CMK (cell line): Measurements from ENCODE around the gene EFHC1.

Source experiments
- DNase-seq: peaks from one replicate; pipeline ENCODE4 v3.0.0-alpha.2; 2010; ENCODE audit warnings: low read depth

The EFHC1 gene

DNA sequence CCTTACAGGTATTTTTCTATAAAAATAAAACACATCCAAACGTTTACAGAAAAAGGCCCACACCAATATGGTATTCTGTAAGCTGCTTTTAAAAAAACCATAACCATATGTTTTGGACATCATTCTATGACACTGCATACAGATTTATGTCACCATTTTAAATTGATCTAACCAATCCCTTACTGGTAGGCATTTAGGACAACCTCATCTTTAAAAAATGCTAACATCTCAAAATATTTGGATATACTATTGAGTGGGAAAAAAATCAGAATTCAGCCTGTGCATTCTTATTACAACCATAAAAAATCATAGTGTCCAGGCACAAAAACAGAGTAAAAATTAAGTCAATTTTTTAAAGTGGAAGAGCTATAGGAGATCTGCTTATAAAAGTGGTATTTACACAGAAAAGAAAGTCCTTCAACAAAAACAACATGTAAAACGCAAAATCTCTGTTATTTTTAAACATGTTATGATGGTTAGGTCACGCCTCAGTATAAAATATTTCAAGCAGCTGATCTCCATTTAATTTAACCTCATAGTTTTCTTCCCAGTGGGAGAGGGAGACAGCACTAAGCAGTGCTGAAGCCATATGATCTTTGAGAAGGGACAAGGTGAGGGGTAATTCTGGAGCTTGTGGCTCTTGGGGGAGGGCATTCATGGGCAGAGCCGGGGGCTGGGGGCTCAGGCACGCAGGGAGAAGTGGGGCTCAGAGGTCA is 135.5 kb downstream of the EFHC1 start:
- DNase-seq, result no peak

DNA sequence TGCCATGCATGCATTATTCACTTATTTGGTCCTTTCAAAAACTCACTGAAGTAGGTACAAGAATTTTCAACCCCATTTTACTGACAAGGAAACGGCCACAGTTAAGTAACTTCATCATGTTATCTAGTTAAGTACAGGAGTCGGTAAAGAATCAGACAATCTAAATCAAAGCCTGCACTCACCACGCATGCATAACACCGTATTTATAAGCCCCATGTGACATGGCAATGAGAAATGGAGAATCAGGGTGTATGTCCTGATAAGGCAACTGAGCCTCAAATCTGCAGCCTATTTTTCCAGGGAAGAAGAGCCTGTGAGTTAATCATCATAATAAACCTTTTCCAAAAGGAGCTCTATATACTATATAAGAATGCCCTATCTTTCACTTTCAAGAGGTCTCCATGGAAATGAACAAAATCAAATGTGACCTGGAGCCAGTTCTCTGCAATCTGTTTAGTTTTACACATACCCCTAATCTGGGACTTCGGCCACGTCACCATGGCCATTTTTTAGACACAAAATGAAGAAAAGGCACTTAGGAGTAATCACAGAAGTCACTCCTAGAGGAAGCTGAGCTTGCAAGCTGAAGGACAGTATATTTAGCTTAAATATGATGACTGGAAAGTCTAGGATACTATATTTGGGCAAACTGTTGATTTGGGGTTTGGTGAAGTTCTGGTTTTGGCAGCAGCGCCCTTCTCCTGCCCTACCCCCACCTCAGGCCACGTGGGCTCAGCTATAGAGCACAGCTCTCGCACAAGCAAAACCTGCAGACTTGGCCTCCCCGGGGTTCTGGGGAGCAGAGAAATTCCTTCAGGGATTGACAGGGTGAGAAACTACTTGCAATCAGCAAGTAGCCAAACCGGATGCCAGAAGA is 137.5 kb downstream of the EFHC1 start:
- DNase-seq, result no peak

DNA sequence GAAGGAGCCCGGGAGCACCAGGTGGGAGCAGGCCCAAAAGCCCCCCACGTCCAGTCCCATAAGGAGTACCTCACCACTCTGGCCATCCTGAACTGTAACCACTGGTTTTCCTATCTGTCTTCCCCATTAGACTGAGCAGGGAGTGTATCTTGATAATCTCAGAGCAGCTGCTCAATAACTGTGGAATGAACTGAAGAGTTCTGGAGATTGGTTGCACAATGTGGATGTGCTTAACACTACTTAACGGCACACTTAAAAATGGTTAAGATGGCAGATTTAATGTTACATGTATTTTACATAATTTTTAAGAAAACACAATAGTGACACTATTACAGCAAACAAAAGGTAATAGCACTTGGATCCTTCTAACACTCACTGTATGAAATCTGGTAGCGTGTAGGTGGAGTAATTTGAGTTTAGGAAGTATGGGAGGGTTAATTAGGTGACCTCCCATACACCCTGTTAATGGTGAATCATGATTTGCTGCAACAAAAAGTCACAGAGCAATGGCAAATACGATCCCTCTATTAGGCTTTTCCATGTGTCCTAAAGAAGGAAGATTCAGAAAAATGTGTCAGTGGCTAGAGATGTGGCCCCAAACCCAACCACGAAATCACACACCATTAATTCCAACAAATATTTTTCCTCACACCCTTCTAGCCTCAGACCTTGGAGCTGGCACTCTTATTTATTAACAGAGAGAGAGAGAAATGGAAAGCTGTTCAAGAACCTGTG is 138.3 kb downstream of the EFHC1 start:
- DNase-seq, result no peak

DNA sequence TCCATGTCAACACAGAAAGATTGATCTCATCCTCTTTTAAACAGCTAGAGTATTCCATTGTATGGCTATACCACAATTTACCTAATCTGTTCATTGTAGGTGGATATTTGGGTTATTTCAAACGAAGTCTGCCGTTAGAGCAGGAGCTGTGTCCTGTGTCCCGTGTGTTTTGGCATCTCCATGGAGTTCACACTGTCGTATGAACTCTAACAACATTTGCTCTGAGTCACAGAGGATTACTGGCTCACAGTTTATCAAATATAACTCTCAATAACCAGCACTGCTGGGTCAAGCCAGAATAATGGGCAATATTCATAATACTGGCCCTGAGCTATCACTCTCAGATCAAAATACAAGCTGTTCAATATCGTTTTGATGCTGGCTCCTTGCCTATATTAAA is 140.3 kb downstream of the EFHC1 start:
- DNase-seq, result no peak

DNA sequence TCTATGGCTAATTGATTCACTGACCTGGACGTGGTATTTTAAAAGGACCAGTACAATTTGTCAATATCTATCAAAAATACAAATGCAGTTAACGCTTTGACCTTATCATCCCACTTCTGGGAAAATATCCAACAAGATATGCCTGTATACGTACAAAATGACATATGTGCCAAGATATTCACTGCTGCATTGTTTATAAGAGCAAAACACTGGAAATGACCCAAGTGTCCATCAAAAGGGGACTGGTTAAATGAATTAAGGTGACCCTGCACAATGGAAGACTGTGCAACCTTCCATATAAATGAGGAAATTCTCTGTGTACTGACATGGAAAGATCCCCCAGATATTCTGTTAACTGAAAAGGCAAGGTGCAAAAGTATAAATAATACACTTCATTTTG is 142.8 kb downstream of the EFHC1 start:
- DNase-seq, result no peak

DNA sequence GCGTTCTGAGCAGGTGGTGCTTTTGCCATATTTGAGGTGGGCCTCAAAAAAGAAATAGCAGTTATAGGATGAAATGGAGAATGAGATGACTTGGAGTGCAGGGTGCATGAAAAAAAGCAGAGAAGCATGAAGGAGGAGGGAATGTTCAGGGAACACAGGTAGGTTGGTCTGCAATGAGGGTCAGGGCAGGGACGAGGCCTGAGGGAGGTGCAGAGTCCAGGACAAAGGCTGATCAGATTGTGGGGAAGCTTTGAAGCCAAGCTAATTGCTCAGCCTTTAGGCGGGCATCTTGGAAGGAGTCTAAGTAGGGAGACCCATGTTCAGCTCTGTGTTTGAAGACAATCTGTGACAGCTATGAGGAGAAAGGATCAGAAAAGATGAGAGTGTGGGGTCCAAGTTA is 144.7 kb downstream of the EFHC1 start:
- DNase-seq, result no peak

DNA sequence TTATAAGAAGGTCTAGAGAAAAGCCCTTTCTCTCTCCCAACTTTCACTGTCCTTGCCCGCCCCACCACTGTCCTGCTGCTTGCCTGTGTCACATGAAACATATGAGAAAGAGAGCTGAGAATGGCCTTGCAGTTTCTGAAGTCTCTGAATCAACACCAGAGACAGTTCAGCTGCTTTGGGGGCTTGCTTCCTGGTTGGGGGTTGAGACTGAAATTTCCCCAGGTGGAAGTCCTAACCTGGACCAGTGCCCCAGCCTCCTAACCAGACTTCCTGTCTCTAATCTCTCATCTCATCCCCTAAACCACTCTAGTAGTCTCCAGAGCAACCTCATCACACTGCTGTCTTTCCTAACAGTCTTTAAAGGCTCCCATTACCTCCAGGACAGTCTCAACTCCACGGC is 146.1 kb downstream of the EFHC1 start:
- DNase-seq, result no peak

DNA sequence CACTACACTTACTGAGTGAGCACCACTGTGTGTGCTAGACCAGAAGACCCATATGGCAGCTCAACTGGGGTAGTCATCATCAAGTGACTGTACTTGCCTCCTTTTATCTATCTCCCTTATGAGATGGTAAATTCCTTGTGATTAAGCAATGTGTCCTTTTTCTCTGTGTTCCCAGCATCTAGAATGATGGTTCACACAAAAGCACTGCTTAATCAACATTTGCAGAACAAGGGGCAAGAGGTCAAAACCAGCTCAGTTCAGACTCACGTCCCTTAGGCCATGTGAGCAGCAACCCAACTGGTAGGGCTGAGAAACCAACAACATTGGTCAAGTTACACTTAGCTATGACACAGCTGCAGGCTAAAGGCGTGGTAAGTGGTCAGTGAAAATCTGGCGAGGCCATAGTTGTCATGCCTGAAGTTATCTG is 146.7 kb downstream of the EFHC1 start:
- DNase-seq, result no peak

DNA sequence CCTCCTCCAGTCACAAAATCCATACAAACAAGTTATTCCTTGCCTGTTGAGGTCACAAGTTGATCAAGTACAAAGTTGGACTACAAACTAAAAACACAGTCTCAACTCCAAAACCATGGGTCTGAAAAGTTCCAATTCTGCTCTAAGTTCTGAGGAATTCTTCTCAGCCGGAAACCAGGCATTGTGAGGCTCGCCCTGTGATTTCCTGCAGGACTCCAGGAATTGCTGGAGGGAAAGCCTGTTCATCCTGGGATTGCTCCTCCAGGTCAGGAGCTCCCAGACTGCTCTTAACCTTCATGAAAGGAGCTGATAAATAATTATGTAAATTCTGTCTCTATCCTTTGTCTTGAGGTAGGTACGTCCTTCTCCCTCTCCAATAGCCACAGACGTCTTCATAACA is 148.2 kb downstream of the EFHC1 start:
- no peak for DNase-seq

DNA sequence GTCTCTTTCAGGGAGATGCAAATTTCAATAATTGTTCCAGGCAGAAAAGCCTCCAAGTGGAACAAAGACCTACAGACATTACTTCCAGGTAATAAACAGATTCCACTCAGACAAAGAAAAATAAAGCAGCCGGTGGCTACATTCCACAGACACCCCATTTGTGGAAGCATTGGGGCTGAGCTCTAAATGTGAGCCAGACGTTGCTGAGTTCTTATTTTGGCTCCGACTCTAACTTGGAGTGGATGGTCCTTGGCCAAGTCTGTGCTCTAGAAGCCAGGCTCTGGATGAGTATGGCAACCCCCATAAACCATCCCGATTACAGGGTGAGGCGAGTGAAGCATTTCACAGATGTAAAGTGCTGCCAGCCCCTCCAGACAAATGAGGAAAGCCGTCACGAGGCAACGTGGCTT is 150.2 kb downstream of the EFHC1 start:
- no peak for DNase-seq

DNA sequence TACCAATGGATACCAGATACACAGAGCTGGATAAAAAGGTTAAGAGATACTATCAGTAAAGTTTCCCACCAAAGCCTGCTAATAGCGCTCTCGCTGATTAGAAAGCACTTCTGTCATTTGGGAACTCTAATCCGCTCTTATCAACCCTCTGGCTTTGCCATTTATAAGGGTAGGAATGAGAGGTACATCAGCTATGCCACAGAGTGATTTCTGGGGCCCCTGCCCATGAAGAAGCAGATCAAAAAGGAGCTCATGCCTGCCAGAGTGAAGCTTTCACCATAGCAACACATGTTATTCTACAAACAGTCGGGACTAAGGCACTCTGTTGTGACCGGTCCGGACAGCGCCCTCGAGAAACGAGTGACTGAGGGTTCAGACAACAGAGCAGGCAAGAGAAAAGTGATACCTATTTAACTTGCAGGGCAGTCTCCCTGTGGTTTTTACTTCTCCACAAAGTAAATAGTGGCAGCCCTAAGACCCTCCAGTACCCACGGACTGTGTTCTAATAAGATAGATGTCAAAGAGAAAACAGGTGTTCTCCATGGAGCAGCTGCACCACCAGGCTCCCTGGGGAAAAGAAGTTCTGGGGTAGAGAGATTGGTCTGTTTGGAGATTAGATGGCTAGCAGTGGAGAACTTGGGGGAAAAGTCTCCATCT is 151.1 kb downstream of the EFHC1 start:
- no peak for DNase-seq

DNA sequence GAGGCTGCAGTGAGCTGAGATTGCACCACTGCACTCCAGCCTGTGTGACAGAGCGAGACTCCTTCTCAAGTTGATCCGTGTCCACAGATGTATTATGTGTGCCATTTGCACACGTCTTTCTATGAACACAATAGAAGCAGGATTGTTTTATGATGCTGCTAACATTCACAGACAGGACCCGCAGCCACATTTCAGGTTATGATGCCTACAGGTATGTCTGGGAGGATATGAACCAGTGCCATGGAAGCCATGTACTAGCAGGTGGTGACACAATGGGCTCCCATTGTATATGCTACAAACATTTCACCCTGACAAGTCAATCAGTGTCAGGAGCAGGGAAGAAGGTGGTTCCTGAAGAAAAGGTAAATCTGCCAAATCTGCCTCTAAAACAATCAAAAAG is 152.4 kb downstream of the EFHC1 start:
- no peak for DNase-seq

DNA sequence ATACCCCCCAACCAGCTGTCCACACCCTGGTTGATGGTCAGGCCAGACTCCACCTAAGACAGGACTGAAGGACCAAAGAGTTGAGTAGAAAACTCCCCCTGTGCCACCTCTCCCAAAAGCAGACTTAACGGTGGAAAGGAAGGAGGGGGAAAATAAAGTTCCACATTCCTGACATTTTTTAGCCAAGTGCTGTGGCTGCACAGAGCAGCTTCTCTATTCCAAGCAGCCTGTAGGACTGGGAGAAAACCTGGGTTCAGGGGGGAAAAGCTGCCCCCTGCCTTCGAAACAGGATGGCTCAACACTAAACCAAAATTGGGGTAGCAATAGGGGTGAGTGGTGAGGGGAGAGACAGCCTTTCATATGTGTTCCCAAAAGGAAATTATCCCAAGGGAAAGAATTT is 153.2 kb downstream of the EFHC1 start:
- DNase-seq, result no peak
